PC-3 (cell line): ENCODE data around the gene COL1A1.

Experiments used
- CTCF ChIP-seq: fragments of 300-600 bp; sonication (generic); conservative IDR thresholded peaks from 2 replicates; pipeline ENCODE4 v1.5.1; 2017; ENCODE audit warnings: antibody characterized with exemption, low read depth, mild to moderate bottlenecking, low read length
- EZH2 ChIP-seq: fragments of 300-600 bp; sonication (generic); IDR thresholded peaks from one replicate; pipeline ENCODE4 v1.6.1; 2017; ENCODE audit warnings: antibody characterized with exemption, mild to moderate bottlenecking, low read length; ENCODE audit not compliant: unreplicated experiment

- TF ChIP-seq CTCF (no peak), EZH2 (no peak)
Measured at GRCh38 chr17:50203086-50203485, 1.7 kb upstream of the COL1A1 start.
